Trophoblast cell (in vitro differentiated cells and primary cell): ENCODE measurements around the gene NECTIN2.
A peak's percentile ranks its signal among the peaks of the same experiment; 100 is the strongest.

Experiments
- DNase-seq, 2 donors: peaks; one replicate each; pipeline ENCODE4 v3.0.0-alpha.2; 2016
- H2AFZ ChIP-seq: 2 replicates; pipeline ENCODE4 v1.6.1; 2013; ENCODE audit warnings: low read length, moderate library complexity, mild to moderate bottlenecking; ENCODE audit not compliant: insufficient read depth, poor library complexity
- H2AK5ac ChIP-seq: 2 replicates; pipeline ENCODE4 v1.6.1; 2013; ENCODE audit warnings: mild to moderate bottlenecking, low read length
- H2BK120ac ChIP-seq: 2 replicates; pipeline ENCODE4 v1.6.1; 2013; ENCODE audit warnings: low read length, mild to moderate bottlenecking, moderate library complexity; ENCODE audit not compliant: insufficient read depth, poor library complexity
- H2BK12ac ChIP-seq: 2 replicates; pipeline ENCODE4 v1.6.1; 2013; ENCODE audit warnings: mild to moderate bottlenecking, low read length, moderate library complexity
- H2BK5ac ChIP-seq: 2 replicates; pipeline ENCODE4 v1.6.1; 2013; ENCODE audit warnings: low read length, low read depth, moderate library complexity, mild to moderate bottlenecking; ENCODE audit not compliant: poor library complexity
- H3K14ac ChIP-seq: 2 replicates; pipeline ENCODE4 v1.6.1; 2013; ENCODE audit warnings: mild to moderate bottlenecking, low read length
- H3K18ac ChIP-seq: 2 replicates; pipeline ENCODE4 v1.6.1; 2013; ENCODE audit warnings: mild to moderate bottlenecking, low read length
- H3K23ac ChIP-seq: 2 replicates; pipeline ENCODE4 v1.6.1; 2013; ENCODE audit warnings: low read length
- H3K27ac ChIP-seq: 2 replicates; pipeline ENCODE4 v1.5.1; 2013; ENCODE audit warnings: low read depth, mild to moderate bottlenecking, inconsistent platforms, low read length, moderate library complexity
- H3K27me3 ChIP-seq: 2 replicates; pipeline ENCODE4 v1.6.1; 2013; ENCODE audit warnings: inconsistent platforms, mild to moderate bottlenecking, low read length, moderate library complexity; ENCODE audit not compliant: insufficient read depth
- H3K36me3 ChIP-seq, 2 experiments: 1 replicate in 1 of 2; 2 replicates in 1 of 2; pipeline ENCODE4 v1.6.1; 2013; ENCODE audit warnings: low read length in 2 of 2, mild to moderate bottlenecking in 2 of 2, moderate library complexity in 1 of 2; ENCODE audit not compliant: insufficient read depth in 2 of 2, control insufficient read depth in 1 of 2
- H3K4ac ChIP-seq: 2 replicates; pipeline ENCODE4 v1.6.1; 2013; ENCODE audit warnings: low read depth, mild to moderate bottlenecking, low read length, moderate library complexity
- H3K4me1 ChIP-seq, 2 experiments: 1 replicate in 1 of 2; 2 replicates in 1 of 2; pipeline ENCODE4 v1.6.1; 2013; ENCODE audit warnings: low read length in 2 of 2, mild to moderate bottlenecking in 2 of 2, moderate library complexity in 1 of 2; ENCODE audit not compliant: insufficient read depth in 2 of 2, control insufficient read depth in 1 of 2
- H3K4me2 ChIP-seq: 2 replicates; pipeline ENCODE4 v1.6.1; 2013; ENCODE audit warnings: inconsistent platforms, mild to moderate bottlenecking, low read length, moderate library complexity
- H3K4me3 ChIP-seq: 2 replicates; pipeline ENCODE4 v1.5.1; 2013; ENCODE audit warnings: mild to moderate bottlenecking, low read depth, low read length, inconsistent platforms
- H3K79me1 ChIP-seq: one replicate; pipeline ENCODE4 v1.6.1; 2013; ENCODE audit warnings: low read length
- H3K79me2 ChIP-seq: 2 replicates; pipeline ENCODE4 v1.6.1; 2013; ENCODE audit warnings: low read length, mild to moderate bottlenecking; ENCODE audit not compliant: control insufficient read depth, insufficient read depth, poor library complexity
- H3K9ac ChIP-seq: 2 replicates; pipeline ENCODE4 v1.6.1; 2013; ENCODE audit warnings: mild to moderate bottlenecking, low read length
- H3K9me3 ChIP-seq: 2 replicates; pipeline ENCODE4 v1.6.1; 2013; ENCODE audit warnings: low read depth, mild to moderate bottlenecking, control low read depth, inconsistent platforms, low read length; ENCODE audit not compliant: insufficient read depth
- H4K12ac ChIP-seq: 2 replicates; pipeline ENCODE4 v1.6.1; 2013; ENCODE audit warnings: low read depth, mild to moderate bottlenecking, low read length, moderate library complexity
- H4K8ac ChIP-seq: 2 replicates; pipeline ENCODE4 v1.6.1; 2013; ENCODE audit warnings: low read depth, mild to moderate bottlenecking, low read length, moderate library complexity
- H4K91ac ChIP-seq: one replicate; pipeline ENCODE4 v1.6.1; 2013; ENCODE audit warnings: low read depth, mild to moderate bottlenecking, low read length, moderate library complexity
- WGBS: extraction: QIAGEN DNeasy Blood & Tissue Kit; methylation state at CpG from one replicate; pipeline ENCODE4 v1.1.7; 2013; ENCODE audit warnings: missing lambda C conversion rate; ENCODE audit not compliant: insufficient read length, insufficient coverage; ENCODE audit errors: extremely low coverage; 5-methylcytosine and 5-hydroxymethylcytosine counted together

The NECTIN2 gene

DNA sequence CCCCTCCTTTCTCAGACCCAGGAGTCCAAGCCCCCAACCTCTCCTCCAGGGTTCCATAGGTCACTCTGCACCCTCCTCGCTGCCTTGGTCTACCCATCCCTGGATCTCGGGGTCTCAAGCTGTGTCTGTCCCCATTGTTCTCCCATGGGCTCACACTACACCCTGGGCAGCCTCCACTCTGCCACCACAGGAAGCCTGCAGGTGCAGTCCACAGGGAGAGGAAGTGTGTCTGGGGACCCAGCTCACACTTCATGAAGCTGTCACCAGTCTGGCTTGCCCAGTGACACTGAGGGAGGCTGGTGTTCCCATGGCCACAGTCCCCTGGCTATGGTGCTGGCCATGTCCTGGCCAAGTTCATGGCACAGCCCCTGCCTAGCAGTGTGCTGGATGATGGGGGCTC is 5.3 kb downstream of the NECTIN2 start:
- Histone ChIP-seq H2AK5ac (no peak overlapping the region), H4K91ac (no peak overlapping the region), H2BK5ac (no peak overlapping the region), H3K4me2 (no peak overlapping the region), H3K23ac (no peak overlapping the region), H3K4ac (peak overlapping the region; percentile 97), H2AFZ (no peak overlapping the region), H4K12ac (no peak overlapping the region), H3K9ac (no peak overlapping the region), H3K79me1 (peaks cover 36% of the 10 kb centered on the region), H3K36me3 (peaks cover 23 to 26% of the 10 kb centered on the region in 2 experiments), H3K79me2 (peaks cover 66% of the 10 kb centered on the region), H3K4me3 (no peak overlapping the region), H3K4me1 (peaks cover 22 to 35% of the 10 kb centered on the region in 2 experiments), H3K18ac (no peak overlapping the region), H3K27me3 (no peaks in the 10 kb centered on the region), H3K14ac (no peak overlapping the region), H2BK120ac (no peak overlapping the region), H2BK12ac (no peak overlapping the region), H3K9me3 (no peaks in the 10 kb centered on the region), H3K27ac (no peak overlapping the region), H4K8ac (no peak overlapping the region)
- DNase-seq: no peak
- no CpG with 5 or more reads among the region's 2 CpGs for WGBS

DNA sequence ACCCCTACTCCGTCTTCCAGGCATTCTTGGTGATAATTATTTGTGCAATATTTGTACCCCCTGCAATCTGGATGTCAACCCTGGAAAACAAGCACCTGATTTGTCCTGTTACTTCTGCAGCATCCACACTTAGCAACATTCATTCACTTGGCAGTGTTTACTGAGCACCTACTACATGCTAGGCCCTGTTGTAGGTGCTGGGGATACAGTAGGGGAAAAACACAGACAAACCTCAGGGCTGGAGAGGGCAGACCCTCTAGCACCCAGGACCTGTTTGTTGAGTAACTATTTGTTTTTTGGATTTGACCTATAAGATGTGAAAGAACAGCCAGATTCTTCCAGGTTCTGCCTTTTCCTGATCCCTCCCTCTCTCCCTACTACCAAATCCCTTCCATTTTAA is 9.5 kb downstream of the NECTIN2 start:
- H3K27ac ChIP-seq: no peak overlapping the region
- H3K9me3 ChIP-seq: no peaks in the 10 kb centered on the region
- no peak overlapping the region for H2AFZ ChIP-seq
- peak overlapping the region; percentile 42 for H3K4ac ChIP-seq
- H2BK5ac ChIP-seq: no peak overlapping the region
- no CpG with 5 or more reads among the region's 1 CpG for WGBS
- H3K79me1 ChIP-seq: peaks cover 2% of the 10 kb centered on the region
- H4K12ac ChIP-seq: no peak overlapping the region
- no peak overlapping the region for H3K9ac ChIP-seq
- H3K18ac ChIP-seq: no peak overlapping the region
- H3K36me3 ChIP-seq: peaks cover 41 to 47% of the 10 kb centered on the region in 2 experiments
- no peak overlapping the region for H3K23ac ChIP-seq
- H3K14ac ChIP-seq: no peak overlapping the region
- no peak overlapping the region for H3K4me3 ChIP-seq
- peaks cover 8 to 20% of the 10 kb centered on the region in 2 experiments for H3K4me1 ChIP-seq
- H2BK120ac ChIP-seq: no peak overlapping the region
- H3K79me2 ChIP-seq: peaks cover 43% of the 10 kb centered on the region
- H2BK12ac ChIP-seq: no peak overlapping the region
- no peak overlapping the region for H3K4me2 ChIP-seq
- H3K27me3 ChIP-seq: no peaks in the 10 kb centered on the region
- no peak overlapping the region for H4K8ac ChIP-seq
- DNase-seq: no peak
- H4K91ac ChIP-seq: no peak overlapping the region
- H2AK5ac ChIP-seq: no peak overlapping the region

DNA sequence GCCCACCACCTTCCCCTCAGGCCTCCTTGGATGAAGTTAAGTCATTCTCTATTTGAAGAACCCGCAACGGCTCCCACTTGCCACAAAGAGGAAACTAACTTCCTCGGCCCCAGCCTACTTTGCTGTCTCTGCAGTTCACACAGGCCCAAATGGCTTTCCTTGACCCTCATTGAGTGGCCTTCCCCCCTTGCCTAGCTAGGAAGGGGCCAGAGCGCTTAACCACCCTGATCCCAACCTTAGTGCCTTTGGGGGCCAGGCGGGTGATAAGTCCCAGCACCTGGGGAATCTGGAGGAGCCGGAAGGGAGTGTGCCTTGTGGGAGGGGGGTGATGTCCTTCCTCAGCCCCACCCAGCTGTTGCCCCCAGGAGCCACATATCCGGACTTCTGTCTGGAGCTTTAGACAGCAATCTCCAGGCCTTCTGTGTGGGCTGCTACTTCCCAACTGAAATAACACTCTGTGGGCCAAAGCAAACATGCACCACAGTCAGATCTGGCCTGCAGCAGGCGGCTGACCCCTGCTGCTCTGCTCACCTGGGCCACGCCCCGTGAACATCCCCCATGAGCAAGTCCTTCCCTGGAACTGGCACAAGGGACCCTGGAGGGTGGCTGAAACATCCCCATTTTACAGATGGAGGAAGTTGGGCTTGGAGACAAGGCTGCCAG is 10.5 kb downstream of the NECTIN2 start:
- Histone ChIP-seq H4K12ac (no peak overlapping the region), H4K8ac (no peak overlapping the region), H3K36me3 (peaks cover 37 to 45% of the 10 kb centered on the region in 2 experiments), H3K4me2 (no peak overlapping the region), H4K91ac (no peak overlapping the region), H2BK120ac (no peak overlapping the region), H3K4me3 (no peak overlapping the region), H3K14ac (no peak overlapping the region), H2AFZ (no peak overlapping the region), H3K79me2 (peaks cover 34% of the 10 kb centered on the region), H2BK12ac (no peak overlapping the region), H3K27ac (peak overlapping the region; percentile 38), H3K79me1 (peaks cover 2% of the 10 kb centered on the region), H3K9me3 (no peaks in the 10 kb centered on the region), H3K27me3 (no peaks in the 10 kb centered on the region), H2AK5ac (no peak overlapping the region), H3K9ac (no peak overlapping the region), H3K23ac (no peak overlapping the region), H2BK5ac (no peak overlapping the region), H3K4ac (peak overlapping the region; percentile 89), H3K4me1 (peaks cover 3 to 12% of the 10 kb centered on the region in 2 experiments), H3K18ac (no peak overlapping the region)
- DNase-seq: no peak
- no CpG with 5 or more reads among the region's 10 CpGs for WGBS

DNA sequence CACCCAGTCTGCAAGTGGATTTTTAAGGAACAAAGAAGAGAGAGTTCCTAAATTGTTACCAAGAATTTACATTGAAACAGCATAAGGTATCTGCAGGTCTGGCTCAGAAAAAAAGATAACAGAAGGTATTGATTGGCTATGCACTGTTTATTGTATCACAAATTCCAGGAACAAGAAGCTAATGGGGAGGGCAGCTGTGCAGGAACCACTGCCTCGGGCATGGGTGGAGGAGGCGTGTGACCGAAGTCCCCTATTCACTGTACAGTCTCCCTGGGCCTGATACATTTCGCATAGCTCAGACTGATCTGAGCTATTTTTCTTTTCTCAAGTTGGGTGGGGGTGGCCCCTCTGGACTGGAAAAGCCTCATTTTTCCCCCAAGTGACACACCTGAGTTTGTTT is 11.7 kb downstream of the NECTIN2 start:
- H3K4me3 ChIP-seq: no peak overlapping the region
- H3K18ac ChIP-seq: no peak overlapping the region
- peak; percentile 61 to 68 for DNase-seq
- no peak overlapping the region for H2BK120ac ChIP-seq
- WGBS: no CpG with 5 or more reads among the region's 4 CpGs
- H3K9me3 ChIP-seq: no peaks in the 10 kb centered on the region
- H3K27me3 ChIP-seq: no peaks in the 10 kb centered on the region
- no peak overlapping the region for H2BK12ac ChIP-seq
- peaks cover 3 to 5% of the 10 kb centered on the region in 2 experiments for H3K4me1 ChIP-seq
- H4K8ac ChIP-seq: no peak overlapping the region
- no peak overlapping the region for H3K23ac ChIP-seq
- no peak overlapping the region for H4K12ac ChIP-seq
- no peak overlapping the region for H4K91ac ChIP-seq
- H3K4me2 ChIP-seq: no peak overlapping the region
- H2AFZ ChIP-seq: no peak overlapping the region
- H2BK5ac ChIP-seq: no peak overlapping the region
- H3K27ac ChIP-seq: no peak overlapping the region
- H2AK5ac ChIP-seq: no peak overlapping the region
- H3K79me2 ChIP-seq: peaks cover 22% of the 10 kb centered on the region
- no peak overlapping the region for H3K9ac ChIP-seq
- peaks cover 35 to 46% of the 10 kb centered on the region in 2 experiments for H3K36me3 ChIP-seq
- H3K4ac ChIP-seq: peak overlapping the region; percentile 82
- H3K79me1 ChIP-seq: no peaks in the 10 kb centered on the region
- H3K14ac ChIP-seq: no peak overlapping the region
